ENCODE measurements around the gene TPRN.

TPRN gene

DNA sequence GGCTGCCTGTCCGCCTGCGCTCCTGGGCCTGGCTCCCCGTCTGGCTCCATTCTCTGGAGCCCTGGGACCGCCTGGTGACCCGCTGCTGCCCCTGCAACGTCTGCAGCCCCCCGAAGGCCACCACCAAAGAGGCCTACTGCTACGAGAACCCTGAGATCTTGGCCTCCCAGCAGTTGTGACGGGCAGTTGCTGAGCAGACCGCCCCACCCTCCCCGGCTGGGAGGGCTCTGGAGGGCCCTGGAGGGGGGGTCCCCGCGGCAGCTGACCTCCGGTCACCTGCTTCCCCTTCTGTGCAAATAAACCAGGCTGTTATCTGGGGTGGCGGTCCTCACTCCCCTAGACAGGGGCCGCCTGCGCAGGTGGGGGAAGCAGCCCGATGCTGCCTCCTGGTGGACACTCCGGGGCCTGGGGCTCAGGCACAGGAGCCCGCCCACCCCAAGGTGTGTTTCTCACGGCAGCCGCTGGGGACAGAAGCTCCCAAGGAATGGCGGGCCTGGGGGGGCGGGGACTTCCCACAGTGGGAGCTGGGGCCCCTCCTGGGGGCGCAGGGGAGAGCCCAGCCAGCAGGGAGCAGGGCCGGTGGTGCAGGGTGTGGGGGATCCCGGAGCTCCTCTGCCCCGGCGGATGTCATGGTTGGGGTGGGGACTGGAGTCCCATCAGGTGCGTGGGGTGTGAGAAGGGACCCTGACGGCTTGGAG lies 35.8 kb upstream of the TPRN start:
- DNase-seq (ENCODE audit: low read depth), result peak; percentile 87

DNA sequence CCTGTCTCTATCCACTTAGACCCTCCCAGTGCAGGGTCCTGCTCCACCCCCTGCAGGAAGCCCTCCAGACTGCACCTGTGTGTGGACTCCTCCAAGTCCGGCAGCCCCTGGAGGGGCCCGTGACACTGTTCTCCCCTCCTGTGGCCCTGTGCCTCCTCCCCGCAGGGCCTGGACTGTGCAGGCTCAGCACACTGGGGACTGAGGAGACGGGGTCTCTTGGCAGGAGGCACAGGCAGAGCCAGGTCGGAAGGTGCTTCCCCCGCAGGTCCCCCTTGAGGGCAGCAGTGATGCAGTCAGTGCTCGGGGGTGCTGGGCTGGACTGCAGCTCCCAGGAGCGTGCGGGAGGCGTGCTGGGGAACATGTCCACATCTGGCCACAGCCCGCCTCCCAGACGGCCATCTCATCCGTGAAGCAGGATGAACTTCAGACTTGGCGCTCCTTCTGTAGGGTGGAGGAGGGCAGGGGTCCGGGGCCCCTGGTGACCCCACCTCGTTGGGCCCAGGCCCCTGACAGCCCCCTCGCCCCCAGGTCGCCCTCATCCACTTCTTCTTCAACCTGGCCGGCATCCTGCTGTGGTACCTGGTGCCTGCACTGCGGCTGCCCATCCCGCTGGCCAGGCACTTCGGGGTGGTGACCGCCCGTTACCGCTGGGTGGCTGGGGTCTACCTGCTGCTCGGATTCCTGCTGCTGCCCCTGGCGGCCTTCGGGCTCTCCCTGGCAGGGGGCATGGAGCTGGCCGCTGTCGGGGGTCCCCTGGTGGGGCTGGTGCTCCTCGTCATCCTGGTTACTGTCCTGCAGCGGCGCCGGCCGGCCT lies 35.1 kb upstream of the TPRN start:
- no peak for DNase-seq (ENCODE audit: low read depth)

GRCh38 chr9:137234758-137235423 lies 34.4 kb upstream of the TPRN start:
- no peak for DNase-seq (ENCODE audit: low read depth)

DNA sequence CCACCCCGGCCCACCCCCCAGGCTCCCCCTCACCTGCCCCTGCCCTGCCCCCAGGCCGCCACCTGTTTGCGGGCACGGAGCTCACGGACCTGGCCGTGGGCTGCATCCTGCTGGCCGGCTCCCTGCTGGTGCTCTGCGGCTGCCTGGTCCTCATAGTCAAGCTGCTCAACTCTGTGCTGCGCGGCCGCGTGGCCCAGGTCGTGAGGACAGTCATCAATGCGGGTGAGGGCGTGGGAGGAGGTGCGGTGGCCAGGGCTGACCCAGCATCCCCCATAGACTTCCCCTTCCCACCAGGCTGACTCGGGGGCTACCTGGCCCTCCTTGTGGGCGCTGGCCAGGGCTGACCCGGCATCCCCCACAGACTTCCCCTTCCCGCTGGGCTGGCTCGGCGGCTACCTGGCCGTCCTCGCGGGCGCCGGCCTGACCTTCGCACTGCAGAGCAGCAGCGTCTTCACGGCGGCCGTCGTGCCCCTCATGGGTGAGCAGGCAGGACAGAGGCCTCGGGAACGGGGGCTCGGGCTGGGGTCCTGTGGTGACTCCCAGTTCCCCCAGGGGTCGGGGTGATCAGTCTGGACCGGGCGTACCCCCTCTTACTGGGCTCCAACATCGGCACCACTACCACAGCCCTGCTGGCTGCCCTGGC lies 33.6 kb upstream of the TPRN start:
- DNase-seq (ENCODE audit: low read depth), result no peak

GRCh38 chr9:137233143-137233980 lies 32.8 kb upstream of the TPRN start:
- no peak for DNase-seq (ENCODE audit: low read depth)

DNA sequence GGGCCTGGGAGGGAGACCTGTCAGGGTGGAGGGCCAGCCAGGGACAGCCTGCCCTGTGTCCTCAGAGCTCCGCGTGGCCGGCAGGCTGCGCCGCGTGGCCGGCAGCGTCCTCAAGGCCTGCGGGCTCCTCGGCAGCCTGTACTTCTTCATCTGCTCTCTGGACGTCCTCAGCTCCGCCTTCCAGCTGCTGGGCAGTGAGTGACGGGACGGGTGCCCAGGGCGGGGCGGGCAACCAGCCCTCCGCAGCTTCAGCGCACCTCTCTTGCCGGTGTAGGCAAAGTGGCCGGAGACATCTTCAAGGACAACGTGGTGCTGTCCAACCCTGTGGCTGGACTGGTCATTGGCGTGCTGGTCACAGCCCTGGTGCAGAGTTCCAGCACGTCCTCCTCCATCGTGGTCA lies 32.0 kb upstream of the TPRN start:
- DNase-seq (ENCODE audit: low read depth), result no peak

DNA sequence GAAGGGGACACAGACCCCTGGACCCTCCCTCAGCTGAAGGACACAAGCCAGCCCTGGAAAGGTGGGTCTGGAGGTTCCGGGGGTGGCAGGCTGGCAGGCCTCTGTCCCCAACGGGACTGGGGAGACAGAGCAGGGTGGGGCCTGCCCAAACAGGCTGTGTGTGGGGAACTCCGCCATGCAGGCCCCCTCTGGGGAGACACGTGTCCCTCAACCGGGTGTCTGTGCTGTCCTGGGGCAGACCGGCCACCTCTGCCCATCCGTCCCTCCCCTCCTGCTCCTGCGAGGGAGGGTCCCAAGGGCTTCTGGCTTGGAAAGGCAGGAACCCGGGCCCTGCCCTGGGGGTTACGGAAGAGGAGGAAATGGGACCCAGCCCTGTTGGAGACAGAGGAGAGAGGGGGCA lies 31.6 kb upstream of the TPRN start:
- DNase-seq (ENCODE audit: low read depth), result no peak

- no peak for DNase-seq (ENCODE audit: low read depth)
Measured at GRCh38 chr9:137231372-137232039, 31.0 kb upstream of the TPRN start.

DNA sequence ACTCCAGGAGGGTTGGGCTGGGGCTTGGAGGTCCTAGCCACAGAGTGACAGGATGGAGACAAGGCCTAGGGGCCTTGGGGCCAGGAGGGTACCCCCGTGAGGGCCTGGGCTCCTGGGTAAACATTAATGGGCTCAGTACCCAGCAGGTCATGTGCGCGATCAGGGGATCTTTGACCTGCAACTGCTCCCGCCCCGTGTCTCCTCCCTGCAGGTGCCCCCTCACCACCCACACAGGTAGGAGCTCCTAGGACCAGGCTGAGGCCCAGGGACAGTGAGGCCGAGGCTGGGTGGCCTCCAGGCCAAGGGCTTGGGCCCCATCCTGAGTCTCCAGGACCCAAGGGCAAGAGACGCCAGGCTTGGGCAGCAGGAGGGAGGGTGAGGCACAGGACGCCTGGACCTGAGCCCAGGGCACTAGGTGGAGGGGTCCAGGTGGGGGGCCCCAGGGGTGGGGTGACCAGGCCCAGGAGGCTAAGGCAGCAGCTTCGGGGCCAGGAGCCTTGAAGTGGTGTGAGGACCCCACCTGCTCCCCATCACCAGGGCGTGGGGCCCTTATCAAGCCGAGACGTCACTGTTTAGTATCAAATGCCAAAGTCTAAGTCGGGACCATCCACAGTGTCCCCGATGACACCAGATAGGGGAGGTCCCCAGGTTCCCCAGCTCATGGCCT lies 30.3 kb upstream of the TPRN start, which contains the start of gene SLC34A3:
TSS of gene SLC34A3 (plus strand) at position 197 of the 667 bp plus-strand sequence. CDS start 802 bp downstream, outside the sequence.
- no peak for DNase-seq (ENCODE audit: low read depth)

DNA sequence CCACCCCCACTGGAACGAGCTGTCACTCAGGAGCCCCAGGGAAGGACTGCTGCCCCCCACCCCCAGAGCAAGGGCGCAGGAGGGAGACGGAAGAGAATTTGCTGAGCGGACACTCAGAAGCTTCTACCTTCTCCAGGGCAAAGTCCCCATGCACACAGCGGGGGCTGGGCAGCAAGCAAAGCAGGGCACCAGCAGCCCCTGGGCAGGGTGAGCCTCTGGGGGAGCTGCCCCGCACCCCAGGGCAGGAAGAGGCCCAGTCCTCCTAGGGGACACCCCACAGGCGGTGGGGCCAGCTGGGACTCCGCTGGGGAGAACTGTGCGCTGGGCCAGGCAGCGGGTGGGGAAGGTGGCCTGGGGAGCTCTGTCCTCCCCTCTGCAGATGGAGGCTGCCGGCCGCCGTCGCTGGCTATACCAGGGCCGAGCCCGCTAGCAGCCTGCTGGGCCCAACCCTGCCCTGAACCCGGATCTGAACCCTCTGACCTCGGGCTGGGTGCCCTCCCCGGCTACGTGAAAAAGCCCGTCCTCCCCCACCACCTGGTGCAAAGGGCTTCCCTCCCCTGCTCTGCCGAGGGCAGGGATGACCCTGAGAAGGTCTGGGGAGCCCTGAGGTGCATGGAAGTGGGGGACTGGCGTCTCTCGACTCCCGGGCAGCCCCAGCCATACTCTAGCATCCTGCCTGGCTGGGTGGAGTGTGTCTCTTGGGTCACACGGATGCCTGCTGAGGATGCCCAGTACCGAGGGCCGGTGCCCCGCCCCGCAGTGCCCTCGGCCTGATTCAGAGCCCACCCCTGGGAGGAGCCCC lies 29.6 kb upstream of the TPRN start:
- no peak for DNase-seq (ENCODE audit: low read depth)

- no peak for DNase-seq (ENCODE audit: low read depth)
Measured at GRCh38 chr9:137228968-137229896, 28.7 kb upstream of the TPRN start.

DNA sequence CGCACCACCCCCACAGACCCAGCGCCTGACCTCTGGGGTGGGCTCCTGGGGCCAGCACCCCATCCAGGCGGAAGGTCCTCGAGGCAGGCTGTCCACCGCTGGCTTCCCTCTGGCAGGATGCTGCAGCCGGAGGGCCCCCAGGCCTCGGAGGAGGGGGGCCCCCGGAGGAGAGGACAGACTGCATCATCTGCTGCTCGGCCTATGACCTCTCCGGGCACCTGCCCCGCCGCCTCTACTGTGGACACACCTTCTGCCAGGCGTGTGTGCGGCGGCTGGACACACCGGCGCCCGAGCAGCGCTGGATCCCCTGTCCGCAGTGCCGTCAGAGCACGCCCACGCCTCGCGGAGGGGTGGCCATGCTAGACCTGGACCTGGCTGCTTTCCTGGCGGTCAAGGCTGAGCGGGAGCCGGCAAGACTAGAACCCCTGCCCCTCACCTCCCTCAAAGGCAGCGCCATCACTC lies 28.0 kb upstream of the TPRN start:
- DNase-seq (ENCODE audit: low read depth), result no peak

DNA sequence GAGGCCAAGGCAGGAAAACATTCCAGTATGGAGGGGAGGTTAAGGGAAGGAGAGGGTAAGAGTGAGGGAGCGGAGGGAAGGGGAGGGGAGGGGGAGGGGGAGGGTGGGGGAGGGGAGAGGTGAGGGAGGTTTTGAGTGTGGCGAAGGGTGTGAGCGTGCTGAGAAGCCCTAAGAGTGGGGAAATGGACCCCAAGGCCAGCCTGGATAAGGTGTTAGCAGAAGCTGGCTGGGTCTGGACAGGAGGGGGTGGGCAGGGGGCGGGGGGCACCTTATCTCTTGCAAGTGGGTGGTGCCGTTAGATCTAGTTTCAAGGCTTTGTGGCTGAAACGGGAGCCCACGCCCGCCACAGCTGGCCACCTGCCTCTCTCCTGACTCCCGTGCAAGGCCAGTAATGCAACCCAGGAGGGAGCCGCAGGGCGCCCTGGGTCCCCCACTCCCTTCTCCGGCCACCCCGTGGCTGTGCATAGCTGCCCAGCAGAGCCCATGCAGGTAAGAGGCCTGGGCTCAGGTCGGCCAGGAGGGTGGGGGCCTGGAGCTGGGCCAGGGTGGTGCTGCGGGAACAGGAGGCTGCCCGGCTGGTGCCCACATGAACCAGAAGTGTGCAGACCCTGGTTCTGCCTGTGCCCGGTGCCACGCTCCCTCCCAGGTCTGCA lies 27.4 kb upstream of the TPRN start:
- no peak for DNase-seq (ENCODE audit: low read depth)

DNA sequence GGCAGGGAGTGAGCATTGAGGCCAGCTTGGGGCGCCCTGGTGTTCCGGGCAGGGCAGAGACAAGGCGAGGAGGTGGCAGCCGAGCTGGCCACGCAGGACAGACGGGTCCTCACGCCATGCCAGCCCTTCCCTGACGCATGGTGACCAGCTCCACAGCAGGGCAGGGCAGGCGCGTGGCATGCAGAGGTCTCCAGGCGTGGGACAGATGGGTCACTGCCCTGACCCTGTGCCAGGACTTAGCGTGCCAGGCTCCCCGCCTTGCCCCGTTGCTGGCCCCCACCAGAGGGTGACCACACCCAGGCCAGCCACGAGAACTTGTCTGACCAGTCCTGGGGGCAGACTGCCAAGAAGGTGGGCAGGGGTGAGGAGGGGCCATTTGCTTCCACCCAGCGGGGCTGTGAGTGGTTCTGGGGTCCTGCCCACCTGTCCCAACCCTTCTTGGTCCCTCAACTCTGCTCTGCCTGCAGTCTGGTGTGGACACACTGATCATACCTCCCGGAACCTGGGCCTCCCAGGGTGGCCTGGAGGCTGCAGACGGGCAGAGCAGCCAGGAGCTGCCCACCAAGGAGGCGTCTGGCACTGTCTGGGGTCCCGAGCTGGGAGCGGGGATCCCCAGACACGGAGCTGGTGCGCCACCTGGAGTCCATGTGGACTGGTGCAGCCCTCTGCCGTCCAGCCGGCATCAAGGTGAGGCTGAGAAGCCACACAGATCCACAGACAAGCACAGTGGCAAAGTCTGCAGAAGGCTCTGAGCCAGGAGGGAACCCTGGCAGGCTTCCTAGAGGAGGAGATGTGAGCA lies 26.7 kb upstream of the TPRN start, which contains the start of gene RNF224:
TSS of gene RNF224 (plus strand) at position 449 of the 799 bp plus-strand sequence. CDS start 834 bp downstream, outside the sequence.
- peak; percentile 70 for DNase-seq (ENCODE audit: low read depth)

DNA sequence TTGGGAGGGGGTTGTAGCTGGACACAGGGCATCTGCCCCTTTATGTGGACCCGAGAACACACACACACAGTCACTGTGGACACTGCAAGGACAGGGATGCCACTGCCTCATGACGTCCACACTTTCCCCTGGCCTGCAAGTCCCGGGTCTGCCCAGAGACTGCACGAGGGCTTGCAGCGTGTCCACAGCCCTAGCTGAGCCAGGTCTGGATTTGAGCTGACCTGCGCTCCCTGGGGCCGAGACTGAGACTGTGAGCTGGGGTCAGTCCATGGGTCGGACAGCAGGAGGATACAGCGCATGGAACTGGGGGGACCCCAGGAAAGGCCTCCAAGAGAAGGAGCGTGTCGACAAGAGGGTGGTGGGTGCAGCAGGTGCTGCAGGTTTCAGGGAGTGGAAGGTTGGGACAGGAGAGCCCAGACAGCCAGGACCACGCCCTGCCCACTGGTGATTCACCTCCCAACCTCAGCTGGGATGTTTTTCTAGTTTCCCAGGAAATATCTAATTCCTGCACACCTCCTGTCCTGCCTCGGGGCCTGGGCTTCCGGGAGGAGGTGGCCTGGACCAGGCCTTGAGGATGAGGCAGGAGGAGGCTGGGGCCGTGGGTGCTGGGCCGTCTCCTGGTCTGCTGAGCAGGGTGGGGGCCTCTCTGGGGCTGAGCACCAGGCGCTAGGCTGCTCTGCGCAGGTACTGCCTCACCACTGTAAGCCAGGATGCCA lies 26.0 kb upstream of the TPRN start:
- no peak for DNase-seq (ENCODE audit: low read depth)

GRCh38 chr9:137225699-137226331 lies 25.3 kb upstream of the TPRN start:
- no peak for DNase-seq (ENCODE audit: low read depth)

Data from stimulated activated CD8-positive, alpha-beta memory T cell treated with anti-CD3 and anti-CD28 coated beads, Interleukin-15, amount 100 ng/mL, for 1 hour (primary cell).